ENCODE results near the gene AVL9.

AVL9 gene

DNA sequence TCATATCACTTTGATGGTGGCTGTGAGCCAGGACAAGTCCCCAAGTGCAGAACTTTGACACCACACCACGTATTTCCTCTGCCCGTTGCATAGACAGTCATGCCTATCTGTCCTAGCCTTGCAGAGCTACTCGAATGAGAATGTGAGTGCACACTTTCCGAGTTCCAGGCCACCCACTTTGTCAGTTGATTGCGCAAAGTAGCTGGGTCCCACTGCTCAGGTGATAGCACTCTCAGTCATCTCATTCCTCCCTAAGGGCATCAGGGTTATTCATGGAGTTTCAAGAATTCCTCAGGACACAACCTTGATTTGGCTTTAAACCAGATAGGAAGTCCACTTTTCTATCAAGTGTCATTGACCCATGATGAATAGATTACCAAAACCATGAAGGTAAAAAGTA, 24.4 kb upstream of the AVL9 start:
- H3K27ac ChIP-seq (ENCODE audit: low read depth, low read length): no peak overlapping the region
- no peaks in the 10 kb centered on the region for H3K27me3 ChIP-seq (ENCODE audit: control insufficient read depth in 5 of 5, insufficient read depth in 4 of 5, low read length in 5 of 5)
- no peak overlapping the region for H3K9ac ChIP-seq (ENCODE audit: low read length in 5 of 5)
- H3K9me3 ChIP-seq (ENCODE audit: control insufficient read depth in 5 of 5, low read length in 5 of 5): no peaks in the 10 kb centered on the region
- no peak overlapping the region for H3K4me3 ChIP-seq (ENCODE audit: low read depth in 1 of 5, low read length in 5 of 5)
- no peaks in the 10 kb centered on the region for H3K36me3 ChIP-seq (ENCODE audit: control insufficient read depth in 5 of 5, insufficient read depth in 5 of 5, low read length in 5 of 5)
- H3K4me1 ChIP-seq (ENCODE audit: control insufficient read depth in 5 of 5, insufficient read depth in 5 of 5, low read length in 5 of 5): peaks cover 0 to 11% (median 7%) of the 10 kb centered on the region in 5 donors

DNA sequence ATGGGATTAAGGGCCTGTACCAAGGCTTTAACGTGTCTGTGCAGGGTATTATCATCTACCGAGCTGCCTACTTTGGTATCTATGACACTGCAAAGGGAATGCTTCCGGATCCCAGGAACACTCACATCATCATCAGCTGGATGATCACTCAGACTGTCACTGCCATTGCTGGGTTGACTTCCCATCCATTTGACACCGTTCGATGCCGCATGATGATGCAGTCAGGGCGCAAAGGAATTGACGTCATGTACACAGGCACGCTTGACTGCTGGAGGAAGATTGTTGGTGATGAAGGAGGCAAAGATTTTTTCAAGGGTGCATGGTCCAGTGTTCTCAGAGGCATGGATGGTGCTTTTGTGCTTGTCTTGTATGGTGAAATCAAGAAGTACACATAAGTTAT, 23.3 kb upstream of the AVL9 start:
- H3K36me3 ChIP-seq (ENCODE audit: control insufficient read depth in 5 of 5, insufficient read depth in 5 of 5, low read length in 5 of 5): no peaks in the 10 kb centered on the region
- no peak overlapping the region for H3K9ac ChIP-seq (ENCODE audit: low read length in 5 of 5)
- H3K27me3 ChIP-seq (ENCODE audit: control insufficient read depth in 5 of 5, insufficient read depth in 4 of 5, low read length in 5 of 5): no peaks in the 10 kb centered on the region
- H3K9me3 ChIP-seq (ENCODE audit: control insufficient read depth in 5 of 5, low read length in 5 of 5): no peaks in the 10 kb centered on the region
- H3K4me3 ChIP-seq (ENCODE audit: low read depth in 1 of 5, low read length in 5 of 5): no peak overlapping the region
- no peak overlapping the region for H3K27ac ChIP-seq (ENCODE audit: low read depth, low read length)
- peaks cover 0 to 11% (median 7%) of the 10 kb centered on the region in 5 donors for H3K4me1 ChIP-seq (ENCODE audit: control insufficient read depth in 5 of 5, insufficient read depth in 5 of 5, low read length in 5 of 5)

DNA sequence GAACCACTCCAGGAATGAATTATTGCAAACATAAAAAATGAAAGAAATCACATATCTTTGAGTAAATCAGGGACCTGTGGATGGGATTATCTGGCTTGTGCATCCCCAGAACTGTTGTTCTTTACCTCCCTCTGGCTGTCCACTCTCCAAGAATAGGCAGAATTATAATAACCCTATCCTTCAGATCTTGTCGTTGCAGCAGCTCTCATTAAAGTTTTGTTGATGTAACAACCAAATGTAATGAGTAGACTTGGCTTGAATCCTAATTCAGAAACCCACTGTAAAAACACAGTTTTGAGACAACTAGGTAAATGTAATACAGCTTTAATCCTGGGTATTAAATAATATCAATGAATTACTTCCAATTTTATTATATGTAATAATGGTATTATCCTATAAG, 21.3 kb upstream of the AVL9 start:
- Histone ChIP-seq H3K36me3 (ENCODE audit: control insufficient read depth in 5 of 5, insufficient read depth in 5 of 5, low read length in 5 of 5) (no peaks in the 10 kb centered on the region), H3K27ac (ENCODE audit: low read depth, low read length) (no peak overlapping the region), H3K4me1 (ENCODE audit: control insufficient read depth in 5 of 5, insufficient read depth in 5 of 5, low read length in 5 of 5) (peaks cover 0 to 11% (median 7%) of the 10 kb centered on the region in 5 donors), H3K9me3 (ENCODE audit: control insufficient read depth in 5 of 5, low read length in 5 of 5) (no peaks in the 10 kb centered on the region), H3K9ac (ENCODE audit: low read length in 5 of 5) (no peak overlapping the region), H3K4me3 (ENCODE audit: low read depth in 1 of 5, low read length in 5 of 5) (no peak overlapping the region), H3K27me3 (ENCODE audit: control insufficient read depth in 5 of 5, insufficient read depth in 4 of 5, low read length in 5 of 5) (no peaks in the 10 kb centered on the region)

DNA sequence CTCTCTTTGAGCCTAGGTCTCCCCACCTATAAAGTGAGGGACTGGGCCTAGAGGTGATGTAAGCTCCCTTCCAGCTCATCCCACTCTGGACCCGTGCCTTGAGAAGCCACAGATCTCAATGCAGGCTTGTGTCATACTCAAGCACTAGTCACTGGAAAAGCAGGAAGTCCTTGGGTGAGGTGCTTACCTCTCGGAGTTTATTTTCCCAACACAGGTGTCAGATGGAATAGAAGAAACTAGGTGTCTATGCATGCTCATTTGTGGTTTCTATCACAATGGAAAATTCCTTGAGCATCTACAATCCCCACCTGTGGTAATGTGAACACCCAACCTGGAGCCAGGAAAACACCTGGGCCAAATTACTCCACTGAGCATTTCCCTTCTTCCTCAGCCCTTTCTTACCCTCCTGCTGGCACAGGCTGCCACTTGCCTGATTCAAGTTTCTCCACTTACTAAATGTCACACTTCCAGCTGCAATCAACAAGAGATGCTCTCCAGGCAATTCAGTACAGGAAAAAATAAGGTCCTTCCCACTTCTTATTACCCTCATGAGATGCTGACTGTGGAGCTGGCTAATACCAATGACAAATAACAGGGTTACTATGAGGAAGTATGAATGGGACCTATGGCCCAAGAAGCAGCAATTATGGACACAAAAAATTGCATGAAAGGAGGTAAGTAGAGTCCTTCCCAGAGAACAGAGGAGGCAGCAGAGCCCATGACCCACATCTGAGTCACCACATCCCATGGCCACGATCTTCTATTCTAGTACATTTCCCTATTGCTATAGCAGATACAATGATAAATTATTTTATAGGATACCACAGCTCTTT, 18.3 kb upstream of the AVL9 start:
- H3K27me3 ChIP-seq (ENCODE audit: control insufficient read depth in 5 of 5, insufficient read depth in 4 of 5, low read length in 5 of 5): no peaks in the 10 kb centered on the region
- no peak overlapping the region for H3K27ac ChIP-seq (ENCODE audit: low read depth, low read length)
- H3K4me3 ChIP-seq (ENCODE audit: low read depth in 1 of 5, low read length in 5 of 5): no peak overlapping the region
- H3K36me3 ChIP-seq (ENCODE audit: control insufficient read depth in 5 of 5, insufficient read depth in 5 of 5, low read length in 5 of 5): no peaks in the 10 kb centered on the region
- H3K9me3 ChIP-seq (ENCODE audit: control insufficient read depth in 5 of 5, low read length in 5 of 5): no peaks in the 10 kb centered on the region
- no peak overlapping the region for H3K9ac ChIP-seq (ENCODE audit: low read length in 5 of 5)
- H3K4me1 ChIP-seq (ENCODE audit: control insufficient read depth in 5 of 5, insufficient read depth in 5 of 5, low read length in 5 of 5): peaks cover 0 to 11% (median 7%) of the 10 kb centered on the region in 5 donors

DNA sequence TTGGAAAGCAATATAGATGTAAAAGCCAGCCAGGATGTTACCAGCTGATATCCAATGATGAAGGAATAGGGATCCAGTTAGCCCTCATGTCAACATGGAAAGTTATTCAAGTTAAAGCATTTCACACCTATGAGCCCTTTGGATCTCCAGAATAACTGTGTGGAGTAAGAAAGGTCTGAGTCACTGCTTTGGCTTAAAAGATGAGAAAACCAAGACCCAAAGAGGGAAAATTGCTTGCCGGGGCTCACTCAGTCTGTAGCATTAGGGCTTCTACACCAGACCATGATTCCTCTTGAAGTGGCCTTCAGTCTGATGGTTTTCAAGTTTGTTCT, 17.7 kb upstream of the AVL9 start:
- Histone ChIP-seq H3K27ac (ENCODE audit: low read depth, low read length) (no peak overlapping the region), H3K9me3 (ENCODE audit: control insufficient read depth in 5 of 5, low read length in 5 of 5) (no peaks in the 10 kb centered on the region), H3K9ac (ENCODE audit: low read length in 5 of 5) (no peak overlapping the region), H3K36me3 (ENCODE audit: control insufficient read depth in 5 of 5, insufficient read depth in 5 of 5, low read length in 5 of 5) (no peaks in the 10 kb centered on the region), H3K4me3 (ENCODE audit: low read depth in 1 of 5, low read length in 5 of 5) (no peak overlapping the region), H3K27me3 (ENCODE audit: control insufficient read depth in 5 of 5, insufficient read depth in 4 of 5, low read length in 5 of 5) (no peaks in the 10 kb centered on the region), H3K4me1 (ENCODE audit: control insufficient read depth in 5 of 5, insufficient read depth in 5 of 5, low read length in 5 of 5) (peaks cover 0 to 11% (median 7%) of the 10 kb centered on the region in 5 donors)

DNA sequence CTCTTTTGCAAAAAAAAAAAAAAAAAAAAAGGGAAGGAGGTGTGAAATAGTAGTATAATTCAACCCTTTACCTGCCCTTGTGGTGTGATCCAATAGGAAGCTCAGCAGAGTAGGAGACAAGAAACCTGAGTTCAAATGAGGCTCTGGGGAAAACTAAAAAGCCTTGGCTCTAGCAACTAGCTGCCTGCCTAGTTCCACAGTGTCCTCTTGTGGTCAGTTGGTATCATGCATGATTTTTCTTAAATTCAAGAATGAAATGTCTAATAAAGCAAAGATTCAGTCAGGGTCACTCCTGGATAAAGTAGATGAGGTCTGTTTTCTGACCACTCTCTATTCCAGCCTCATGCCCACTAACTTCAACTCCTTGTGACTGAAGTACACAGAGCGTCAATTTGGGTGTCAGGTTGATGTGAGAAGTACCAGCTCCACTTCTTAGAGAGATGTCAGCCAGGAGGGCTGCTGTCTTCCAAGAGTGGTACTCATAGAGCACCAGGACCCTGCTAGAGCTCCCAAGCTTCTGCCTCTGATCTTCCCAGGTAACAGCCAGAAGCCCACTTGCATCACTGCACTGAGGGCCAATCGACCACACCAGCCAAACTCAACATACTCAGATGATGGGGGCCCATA, 15.6 kb upstream of the AVL9 start:
- peaks cover 0 to 1% (median 0%) of the 10 kb centered on the region in 5 donors for H3K36me3 ChIP-seq (ENCODE audit: control insufficient read depth in 5 of 5, insufficient read depth in 5 of 5, low read length in 5 of 5)

DNA sequence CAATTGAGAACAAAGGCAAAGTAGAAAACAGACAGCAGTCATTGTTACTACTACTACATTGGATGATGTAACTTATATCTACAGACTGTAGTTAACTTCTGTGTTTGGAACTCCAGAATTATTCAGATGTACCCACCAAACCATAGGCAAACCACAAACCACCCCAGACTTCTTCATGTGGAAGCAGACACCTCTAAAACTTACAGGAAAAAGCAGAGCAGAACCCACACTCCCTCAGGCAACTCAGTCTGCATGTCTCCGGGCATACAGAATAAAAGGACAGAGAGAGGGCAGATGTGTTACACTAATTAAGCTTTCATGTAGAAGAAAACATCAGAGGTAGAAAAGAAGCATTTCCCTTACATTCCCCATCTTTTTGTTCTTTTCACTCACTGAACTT, 14.1 kb upstream of the AVL9 start:
- H3K9me3 ChIP-seq (ENCODE audit: control insufficient read depth in 5 of 5, low read length in 5 of 5): no peaks in the 10 kb centered on the region
- H3K27ac ChIP-seq (ENCODE audit: low read depth, low read length): no peak overlapping the region
- peaks cover under 1 to 5% (median 3%) of the 10 kb centered on the region in 5 donors for H3K36me3 ChIP-seq (ENCODE audit: control insufficient read depth in 5 of 5, insufficient read depth in 5 of 5, low read length in 5 of 5)
- H3K4me1 ChIP-seq (ENCODE audit: control insufficient read depth in 5 of 5, insufficient read depth in 5 of 5, low read length in 5 of 5): no peaks in the 10 kb centered on the region
- H3K4me3 ChIP-seq (ENCODE audit: low read depth in 1 of 5, low read length in 5 of 5): no peak overlapping the region
- H3K9ac ChIP-seq (ENCODE audit: low read length in 5 of 5): no peak overlapping the region
- no peaks in the 10 kb centered on the region for H3K27me3 ChIP-seq (ENCODE audit: control insufficient read depth in 5 of 5, insufficient read depth in 4 of 5, low read length in 5 of 5)

More for the DNA sequence above, 15.6 kb upstream of the AVL9 start:
- H3K27ac ChIP-seq (ENCODE audit: low read depth, low read length): no peak overlapping the region
- no peaks in the 10 kb centered on the region for H3K27me3 ChIP-seq (ENCODE audit: control insufficient read depth in 5 of 5, insufficient read depth in 4 of 5, low read length in 5 of 5)
- peaks cover 0 to 8% (median 5%) of the 10 kb centered on the region in 5 donors for H3K4me1 ChIP-seq (ENCODE audit: control insufficient read depth in 5 of 5, insufficient read depth in 5 of 5, low read length in 5 of 5)
- H3K9ac ChIP-seq (ENCODE audit: low read length in 5 of 5): no peak overlapping the region
- no peaks in the 10 kb centered on the region for H3K9me3 ChIP-seq (ENCODE audit: control insufficient read depth in 5 of 5, low read length in 5 of 5)
- H3K4me3 ChIP-seq (ENCODE audit: low read depth in 1 of 5, low read length in 5 of 5): no peak overlapping the region

DNA sequence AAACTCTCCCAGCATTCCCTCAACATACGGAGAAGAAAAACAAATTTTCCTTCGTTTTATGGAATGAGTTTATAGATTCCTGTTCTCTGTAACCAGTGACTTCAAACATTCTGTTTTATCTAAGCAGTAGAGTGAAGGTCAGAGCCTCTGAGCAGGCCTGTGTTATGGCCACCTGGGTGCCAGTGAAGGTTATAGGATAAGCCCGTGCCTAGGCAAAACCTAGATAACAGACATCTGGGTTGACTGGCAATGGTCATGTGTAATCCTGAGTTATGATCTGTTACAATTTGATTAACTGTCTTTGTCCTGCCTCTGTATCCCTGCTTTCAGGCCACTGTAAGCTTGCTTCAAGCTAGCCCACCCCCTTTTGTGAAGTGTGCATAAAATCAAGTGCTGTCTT, 13.4 kb upstream of the AVL9 start:
- Histone ChIP-seq H3K4me1 (ENCODE audit: control insufficient read depth in 5 of 5, insufficient read depth in 5 of 5, low read length in 5 of 5) (no peaks in the 10 kb centered on the region), H3K36me3 (ENCODE audit: control insufficient read depth in 5 of 5, insufficient read depth in 5 of 5, low read length in 5 of 5) (peaks cover 3 to 10% (median 7%) of the 10 kb centered on the region in 5 donors), H3K9ac (ENCODE audit: low read length in 5 of 5) (no peak overlapping the region), H3K4me3 (ENCODE audit: low read depth in 1 of 5, low read length in 5 of 5) (no peak overlapping the region), H3K9me3 (ENCODE audit: control insufficient read depth in 5 of 5, low read length in 5 of 5) (no peaks in the 10 kb centered on the region), H3K27me3 (ENCODE audit: control insufficient read depth in 5 of 5, insufficient read depth in 4 of 5, low read length in 5 of 5) (no peaks in the 10 kb centered on the region), H3K27ac (ENCODE audit: low read depth, low read length) (no peak overlapping the region)

DNA sequence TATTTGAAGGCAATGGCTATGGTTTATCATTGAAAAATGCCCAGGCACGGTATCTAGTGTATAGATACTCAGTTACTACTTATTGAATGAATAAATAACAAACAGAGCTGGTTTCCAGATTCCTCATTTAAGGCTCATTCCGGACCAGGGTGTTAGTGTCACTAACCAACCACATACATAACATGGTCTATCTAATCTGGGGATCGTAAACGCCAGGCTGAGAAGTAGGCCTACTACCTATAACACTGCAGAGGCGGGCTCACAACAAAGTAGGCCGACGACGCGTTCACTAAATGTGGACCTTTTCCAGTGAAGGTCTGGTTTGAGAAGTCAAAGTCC, 5.5 kb upstream of the AVL9 start:
- peak overlapping the region; percentile 75 for H3K27ac ChIP-seq (ENCODE audit: low read depth, low read length)
- H3K4me3 ChIP-seq (ENCODE audit: low read depth in 1 of 5, low read length in 5 of 5): peak overlapping the region; percentile 81 to 98 (median 96)
- H3K9ac ChIP-seq (ENCODE audit: low read length in 5 of 5): peak overlapping the region; percentile 68 to 95 (median 81)
- peaks cover 7 to 19% (median 11%) of the 10 kb centered on the region in 5 donors for H3K36me3 ChIP-seq (ENCODE audit: control insufficient read depth in 5 of 5, insufficient read depth in 5 of 5, low read length in 5 of 5)
- H3K27me3 ChIP-seq (ENCODE audit: control insufficient read depth in 5 of 5, insufficient read depth in 4 of 5, low read length in 5 of 5): no peaks in the 10 kb centered on the region
- no peaks in the 10 kb centered on the region for H3K9me3 ChIP-seq (ENCODE audit: control insufficient read depth in 5 of 5, low read length in 5 of 5)
- H3K4me1 ChIP-seq (ENCODE audit: control insufficient read depth in 5 of 5, insufficient read depth in 5 of 5, low read length in 5 of 5): peaks cover 5 to 26% (median 17%) of the 10 kb centered on the region in 5 donors

DNA sequence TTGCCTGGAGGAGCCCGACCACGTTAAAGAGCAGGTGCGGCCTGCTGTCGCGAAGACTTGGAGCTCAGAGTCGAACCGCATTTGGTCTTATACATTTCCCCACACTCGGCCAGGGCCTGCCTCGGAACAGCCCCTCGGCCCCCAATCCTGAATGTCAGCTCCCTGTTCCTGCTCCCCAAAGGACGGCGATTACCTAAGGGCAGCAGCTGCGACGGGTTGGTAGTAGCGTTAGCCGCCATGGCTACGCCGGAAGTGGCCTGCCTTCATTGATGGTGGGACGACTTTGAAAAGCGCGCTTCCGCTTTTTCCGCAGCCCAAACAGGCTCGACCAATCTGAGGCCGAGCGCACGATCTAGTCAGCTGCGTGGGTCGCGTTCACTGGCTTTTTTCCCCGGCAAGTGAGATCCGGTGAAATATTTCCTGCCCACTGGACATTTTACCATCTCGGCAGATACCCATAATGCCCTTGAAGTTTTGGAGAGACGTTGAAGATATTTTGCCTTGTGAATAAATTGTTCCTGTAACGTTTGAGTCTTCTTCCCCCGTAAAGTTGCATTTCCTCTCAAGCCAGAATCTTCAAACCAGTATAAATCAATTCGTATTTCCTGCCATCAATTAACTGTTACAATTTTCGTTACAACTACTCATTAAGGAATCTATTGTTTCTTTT, 5.0 kb upstream of the AVL9 start, which contains the start of gene LSM5:
Gene LSM5 (minus strand): TSS at position 254 of the 670 bp plus-strand sequence. CDS start 15 bp downstream, at position 239.
- Histone ChIP-seq H3K4me3 (ENCODE audit: low read depth in 1 of 5, low read length in 5 of 5) (peak within 1 kb of the TSS; percentile 81 to 98 (median 96)), H3K27me3 (ENCODE audit: control insufficient read depth in 5 of 5, insufficient read depth in 4 of 5, low read length in 5 of 5) (no peaks in the 10 kb centered on the region), H3K9me3 (ENCODE audit: control insufficient read depth in 5 of 5, low read length in 5 of 5) (no peaks in the 10 kb centered on the region), H3K9ac (ENCODE audit: low read length in 5 of 5) (peak within 1 kb of the TSS; percentile 68 to 95 (median 81)), H3K4me1 (ENCODE audit: control insufficient read depth in 5 of 5, insufficient read depth in 5 of 5, low read length in 5 of 5) (peaks cover 5 to 28% (median 18%) of the 10 kb centered on the region in 5 donors), H3K36me3 (ENCODE audit: control insufficient read depth in 5 of 5, insufficient read depth in 5 of 5, low read length in 5 of 5) (peaks cover 6 to 19% (median 10%) of the 10 kb centered on the region in 5 donors), H3K27ac (ENCODE audit: low read depth, low read length) (peak within 1 kb of the TSS; percentile 75)

Measured in subcutaneous abdominal adipose tissue (tissue), 5 donors.